Measurements from ENCODE around the gene DLG2.
"Not testable (repeated sequence)": the region's sequence is repeated elsewhere in the genome, so short reads cannot be mapped to it uniquely, and the experiment has no call there.

DLG2 gene

DNA sequence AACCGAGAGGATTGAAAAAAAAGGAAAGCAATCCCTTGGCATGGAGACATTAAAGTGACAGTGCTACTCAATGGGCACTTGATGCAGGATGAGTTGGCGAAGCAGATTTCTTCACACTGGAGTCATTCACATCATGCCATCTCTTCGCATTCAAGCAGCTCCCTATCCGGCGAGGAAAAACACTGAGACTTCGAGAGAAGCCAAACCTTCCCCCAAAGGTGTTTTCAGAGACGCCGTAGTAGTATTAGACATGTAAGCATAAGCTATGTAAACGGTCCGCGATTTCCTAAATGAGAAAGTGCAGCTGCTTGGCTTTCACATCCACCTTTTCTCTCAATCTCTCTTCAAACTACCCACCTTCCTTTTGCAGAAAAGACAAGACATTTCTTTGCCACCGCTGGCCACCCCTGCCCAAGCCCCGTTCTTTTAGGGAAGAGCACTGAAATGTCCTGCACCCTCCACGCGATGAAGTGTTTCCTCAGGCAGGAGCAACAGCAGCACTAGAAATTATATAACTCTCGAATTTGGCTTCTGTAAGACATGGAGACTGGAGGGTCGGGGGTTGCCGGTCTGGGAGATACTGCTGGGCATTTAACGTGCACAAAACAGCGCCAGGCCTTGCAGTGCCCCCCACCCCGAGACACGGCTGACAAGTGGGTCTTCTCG is at the start of gene DLG2:
Gene DLG2, minus strand, starts transcription at position 13 of the 666 bp plus-strand sequence.
- ATAC-seq (ENCODE audit: low read depth) (no peak), DNase-seq (ENCODE audit: low spot score in 2 of 2) (peak in 1 of 2 donors; percentile 3)
- H3K27me3 Mint-ChIP-seq, result no peaks in the 10 kb centered on the region
- peaks cover 2% of the 10 kb centered on the region for H3K36me3 Mint-ChIP-seq
- H3K27ac Mint-ChIP-seq, result peak within 1 kb of the TSS; percentile 88
- peaks cover 22% of the 10 kb centered on the region for H3K4me1 Mint-ChIP-seq
- H3K9me3 Mint-ChIP-seq, result no peaks in the 10 kb centered on the region
- peak within 1 kb of the TSS; percentile 96 for H3K4me3 Mint-ChIP-seq

DNA sequence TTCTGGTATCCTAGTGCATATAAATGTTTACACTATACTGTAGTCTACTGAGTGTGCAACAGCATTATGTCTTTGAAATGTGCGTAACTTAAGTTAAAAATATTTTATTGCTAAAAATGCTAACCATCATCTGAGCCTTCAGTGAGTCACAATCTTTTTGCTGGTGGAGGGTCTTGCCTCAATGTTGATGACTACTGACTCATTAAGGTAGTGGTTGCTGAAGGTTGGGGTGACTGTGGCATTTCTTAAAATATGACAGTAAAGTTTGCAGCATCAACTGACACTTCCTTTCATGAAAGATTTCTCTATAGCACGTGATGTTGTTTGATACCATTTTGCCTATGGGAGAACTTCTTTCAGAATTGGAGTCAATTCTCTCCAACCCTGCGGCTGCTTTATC is 46.2 kb upstream of the DLG2 start:
- H3K27me3 Mint-ChIP-seq, result no peaks in the 10 kb centered on the region
- H3K36me3 Mint-ChIP-seq, result no peaks in the 10 kb centered on the region
- H3K9me3 Mint-ChIP-seq, result no peaks in the 10 kb centered on the region
- no peaks in the 10 kb centered on the region for H3K4me1 Mint-ChIP-seq
- no peak overlapping the region for H3K4me3 Mint-ChIP-seq
- ATAC-seq (ENCODE audit: low read depth) (no peak), DNase-seq (ENCODE audit: low spot score in 2 of 2) (no peak)
- H3K27ac Mint-ChIP-seq, result no peak overlapping the region

DNA sequence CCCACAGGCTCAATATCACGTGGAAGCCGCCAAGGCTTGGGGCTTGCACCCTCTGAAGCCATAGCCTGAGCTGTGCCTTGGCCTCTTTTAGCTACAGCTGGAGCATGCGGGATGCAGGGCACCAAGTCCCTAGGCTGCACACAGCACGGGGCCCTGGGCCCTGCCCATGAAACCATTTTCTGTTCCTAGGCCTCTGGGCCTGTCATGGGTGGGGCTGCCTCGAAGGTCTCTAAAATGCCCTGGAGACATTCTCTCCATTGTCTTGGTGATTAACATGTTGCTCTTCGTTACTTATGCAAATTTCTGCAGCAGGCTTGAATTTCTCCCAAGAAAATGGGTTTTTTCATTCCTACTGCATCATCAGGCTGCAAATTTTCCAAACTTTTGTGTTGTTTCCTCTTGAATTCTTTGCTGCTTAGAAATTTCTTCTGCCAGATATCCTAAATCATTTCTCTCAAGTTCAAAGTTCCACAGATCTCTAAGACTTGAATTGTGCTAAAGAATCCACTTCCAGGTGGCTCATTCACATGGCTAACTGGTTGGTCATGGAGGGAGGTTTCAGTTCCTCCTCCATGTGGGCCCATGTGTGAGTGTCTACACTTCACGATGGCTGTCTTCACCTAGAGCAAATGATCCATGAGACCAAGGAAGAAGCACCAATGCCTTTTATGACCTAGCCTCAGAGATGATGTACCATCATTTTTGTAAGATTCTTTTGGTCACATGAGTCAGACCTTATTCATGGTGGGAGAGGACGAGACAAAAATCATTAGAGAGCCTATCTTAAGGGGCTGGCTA is 45.2 kb upstream of the DLG2 start:
- Mint-ChIP-seq H3K9me3 (no peaks in the 10 kb centered on the region), H3K4me1 (no peaks in the 10 kb centered on the region), H3K27ac (no peak overlapping the region), H3K27me3 (no peaks in the 10 kb centered on the region), H3K36me3 (no peaks in the 10 kb centered on the region), H3K4me3 (no peak overlapping the region)
- ATAC-seq (ENCODE audit: low read depth) (peak; percentile 52), DNase-seq (ENCODE audit: low spot score in 2 of 2) (no peak)

DNA sequence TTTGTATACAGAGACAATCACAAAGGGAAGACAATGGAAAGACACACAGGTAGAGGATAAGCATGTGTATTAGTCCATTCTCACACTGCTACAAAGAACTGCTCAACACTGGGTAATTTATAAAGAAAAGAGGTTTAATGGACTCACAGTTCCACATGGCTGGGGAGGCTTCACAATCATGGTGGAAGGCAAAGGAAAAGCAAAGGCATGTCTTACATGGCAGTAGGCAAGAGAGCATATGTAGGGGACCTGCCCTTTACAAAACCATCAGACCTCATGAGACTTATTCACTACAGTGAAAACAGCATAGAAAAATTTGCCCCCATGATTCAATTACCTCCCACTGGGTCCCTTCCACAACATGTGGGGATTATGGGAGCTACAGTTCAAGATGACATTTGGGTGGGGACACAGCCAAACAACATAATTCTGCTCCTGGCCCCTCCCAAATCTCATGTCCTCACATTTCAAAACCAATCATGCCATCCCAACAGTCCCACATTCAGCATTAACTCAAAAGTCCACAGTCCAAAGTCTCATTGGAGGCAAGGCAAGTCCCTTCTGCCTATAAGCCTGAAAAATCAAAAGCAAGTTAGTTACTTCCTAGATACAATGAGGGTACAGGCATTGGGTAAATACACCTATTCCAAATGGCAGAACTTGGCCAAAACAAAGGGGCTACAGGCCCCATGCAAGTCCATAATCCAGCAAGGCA is 44.0 kb upstream of the DLG2 start:
- H3K4me1 Mint-ChIP-seq; H3K27ac Mint-ChIP-seq; H3K36me3 Mint-ChIP-seq; DNase-seq (ENCODE audit: low spot score in 2 of 2); H3K9me3 Mint-ChIP-seq; H3K27me3 Mint-ChIP-seq; H3K4me3 Mint-ChIP-seq; ATAC-seq (ENCODE audit: low read depth): not testable (repeated sequence)

DNA sequence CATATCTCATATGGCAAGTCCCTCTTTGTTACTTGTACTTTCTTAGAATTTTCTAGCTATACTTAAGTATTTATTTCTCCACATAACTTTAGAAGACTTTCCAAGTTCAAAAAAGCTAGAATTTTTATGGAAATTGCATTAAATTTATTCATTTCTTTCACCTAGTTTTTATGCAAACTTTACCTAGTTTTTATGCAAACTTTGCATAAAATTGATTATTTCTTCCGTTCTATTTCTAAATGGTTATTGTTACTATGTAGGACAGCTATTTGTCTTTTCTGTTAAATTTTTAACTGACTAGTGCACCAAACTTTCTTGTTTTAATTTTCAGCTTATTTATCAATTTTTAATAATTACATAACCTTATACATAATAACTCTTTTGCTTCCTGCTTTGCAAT is 41.0 kb upstream of the DLG2 start:
- peaks cover 8% of the 10 kb centered on the region for H3K4me1 Mint-ChIP-seq
- no peaks in the 10 kb centered on the region for H3K9me3 Mint-ChIP-seq
- peaks cover 7% of the 10 kb centered on the region for H3K36me3 Mint-ChIP-seq
- H3K27ac Mint-ChIP-seq, result no peak overlapping the region
- H3K27me3 Mint-ChIP-seq, result no peaks in the 10 kb centered on the region
- H3K4me3 Mint-ChIP-seq, result no peak overlapping the region
- no peak for ATAC-seq (ENCODE audit: low read depth)
- no peak for DNase-seq (ENCODE audit: low spot score in 2 of 2)

DNA sequence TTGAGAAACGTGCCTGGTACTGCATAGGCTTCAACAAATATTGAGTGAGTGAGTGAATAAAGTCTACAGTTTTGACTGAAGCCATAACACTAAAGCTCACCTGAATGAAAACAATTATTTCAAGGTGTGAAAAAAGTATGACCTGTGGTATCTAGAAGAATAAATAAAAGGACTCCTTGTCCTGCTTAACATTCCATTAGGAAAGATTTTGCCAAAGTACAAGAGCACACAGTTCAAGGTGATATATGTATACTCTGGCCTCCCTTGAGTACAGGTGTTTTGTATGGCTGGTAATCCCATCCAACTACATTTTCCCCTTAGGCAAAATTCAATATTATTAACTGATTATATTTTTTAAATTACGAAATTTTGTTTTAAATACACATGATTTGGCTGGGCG is 39.5 kb upstream of the DLG2 start:
- peaks cover 11% of the 10 kb centered on the region for H3K36me3 Mint-ChIP-seq
- no peaks in the 10 kb centered on the region for H3K27me3 Mint-ChIP-seq
- no peak for DNase-seq (ENCODE audit: low spot score in 2 of 2)
- no peaks in the 10 kb centered on the region for H3K9me3 Mint-ChIP-seq
- ATAC-seq (ENCODE audit: low read depth), result no peak
- peaks cover 13% of the 10 kb centered on the region for H3K4me1 Mint-ChIP-seq
- H3K27ac Mint-ChIP-seq, result no peak overlapping the region
- H3K4me3 Mint-ChIP-seq, result no peak overlapping the region

DNA sequence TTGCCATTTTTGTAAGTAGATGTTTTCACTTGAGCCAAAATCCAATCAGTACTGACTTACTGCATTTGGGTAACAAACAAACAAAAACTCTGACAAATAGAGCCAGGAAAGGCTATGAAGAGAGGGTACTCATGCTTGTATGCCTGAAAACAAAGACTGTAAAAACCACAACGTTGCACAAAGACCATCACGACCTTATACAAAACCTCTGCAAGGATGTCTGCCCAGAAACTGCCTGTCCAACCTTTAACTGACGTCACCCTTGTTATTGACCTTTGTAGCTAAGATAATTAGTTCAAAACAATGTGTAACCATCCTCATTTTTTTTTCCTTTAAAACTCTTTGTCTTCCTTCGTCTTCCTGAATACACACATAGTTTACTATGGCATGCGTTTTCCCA is 38.6 kb upstream of the DLG2 start:
- ATAC-seq (ENCODE audit: low read depth) (no peak), DNase-seq (ENCODE audit: low spot score in 2 of 2) (no peak)
- H3K36me3 Mint-ChIP-seq, result peaks cover 13% of the 10 kb centered on the region
- H3K27me3 Mint-ChIP-seq, result no peaks in the 10 kb centered on the region
- peak overlapping the region; percentile 14 for H3K4me3 Mint-ChIP-seq
- H3K9me3 Mint-ChIP-seq, result no peaks in the 10 kb centered on the region
- peak overlapping the region; percentile 94 for H3K27ac Mint-ChIP-seq
- H3K4me1 Mint-ChIP-seq, result peaks cover 14% of the 10 kb centered on the region

DNA sequence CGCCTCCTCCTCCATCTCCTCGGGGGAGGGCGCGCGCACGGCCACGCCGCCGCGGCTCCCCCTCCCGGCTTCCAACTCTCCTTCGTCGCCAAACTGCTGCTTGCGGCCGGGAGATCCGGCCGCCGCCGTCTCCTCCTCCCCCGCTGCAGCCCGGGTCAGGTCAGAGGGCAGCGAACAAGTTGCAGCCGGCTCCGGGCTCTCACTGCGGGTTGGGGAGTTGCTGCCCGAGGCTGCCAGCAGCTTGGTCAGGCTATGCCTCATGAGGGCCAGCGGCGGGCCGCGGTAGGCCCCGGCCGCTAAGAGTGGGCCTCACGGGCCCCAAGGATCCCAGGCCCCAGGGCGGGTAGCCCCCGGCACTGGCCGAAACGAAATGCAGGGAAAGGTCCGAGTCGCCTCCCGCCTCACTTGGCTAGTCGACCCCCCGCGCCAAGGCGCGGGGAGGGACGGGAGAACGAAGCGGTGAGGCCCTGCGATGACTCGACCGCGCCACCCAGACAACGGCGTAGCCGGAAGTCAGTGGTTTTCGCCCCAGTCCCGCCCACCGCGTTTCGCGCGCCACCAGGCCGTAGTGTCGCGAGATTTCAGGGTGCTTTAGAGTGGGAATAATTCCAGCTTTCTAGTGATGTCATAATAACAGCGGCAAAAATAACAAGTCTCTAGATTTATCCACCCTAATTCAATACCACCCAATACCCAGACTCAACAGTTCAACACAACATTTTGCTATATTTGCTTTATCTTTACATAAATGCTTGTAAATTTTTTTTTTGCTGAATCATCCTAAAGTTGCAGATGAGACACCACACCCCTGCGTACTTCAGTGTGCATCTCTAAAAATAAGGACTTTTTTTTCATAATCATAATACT is 37.7 kb upstream of the DLG2 start, which contains the start of gene CREBZF:
Gene CREBZF, minus strand, starts transcription at position 515 of the 867 bp plus-strand sequence. Its CDS starts 254 bp downstream, at position 261.
- Mint-ChIP-seq H3K27me3 (no peaks in the 10 kb centered on the region), H3K27ac (peak within 1 kb of the TSS; percentile 94), H3K36me3 (peaks cover 17% of the 10 kb centered on the region), H3K9me3 (no peaks in the 10 kb centered on the region), H3K4me3 (peak within 1 kb of the TSS; percentile 93), H3K4me1 (peaks cover 19% of the 10 kb centered on the region)
- ATAC-seq (ENCODE audit: low read depth) (peak; percentile 82), DNase-seq (ENCODE audit: low spot score in 2 of 2) (peak; percentile 92 to 95)

DNA sequence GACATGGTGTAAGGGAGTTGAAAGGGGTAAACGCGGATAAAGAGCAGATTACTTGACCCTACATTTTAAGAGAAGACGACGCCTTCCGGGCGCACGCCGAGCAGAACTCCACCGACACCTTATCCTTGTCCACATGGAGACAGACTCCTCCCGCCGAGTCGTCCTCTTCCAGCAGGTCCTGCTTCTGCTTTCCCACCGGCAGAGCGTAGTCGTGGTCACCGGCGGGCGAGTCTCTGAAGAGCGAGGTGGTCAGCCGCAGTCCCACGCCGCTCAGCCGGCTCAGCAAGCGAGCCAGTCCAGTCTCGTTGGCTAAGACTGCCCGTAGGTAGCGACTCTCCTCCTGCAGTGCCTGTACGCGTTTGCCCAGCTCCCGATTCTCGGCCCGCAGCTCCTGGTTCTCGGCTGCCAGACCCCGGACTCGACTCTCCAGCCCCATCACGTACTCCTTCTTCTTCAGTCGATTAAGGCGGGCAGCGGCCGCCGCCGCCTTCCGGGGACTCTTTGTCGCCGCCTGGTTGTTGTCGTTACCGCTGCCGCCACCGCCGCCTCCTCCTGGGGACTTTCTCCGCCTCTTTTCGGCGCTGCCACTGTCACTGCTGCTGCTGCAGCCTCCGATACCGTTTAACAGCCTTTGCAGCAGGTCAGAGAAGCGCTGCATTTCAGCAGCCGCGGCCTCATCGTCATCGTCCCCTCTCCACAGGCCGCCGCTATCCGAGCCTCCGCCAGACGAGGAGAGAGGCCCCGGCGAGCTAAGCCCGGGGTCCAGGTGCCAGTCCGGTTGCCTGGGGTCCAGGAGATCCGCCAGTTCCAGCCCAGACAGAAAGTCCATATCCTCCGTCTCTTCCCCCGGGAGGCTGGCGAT is 36.8 kb upstream of the DLG2 start:
- peak; percentile 80 to 88 for DNase-seq (ENCODE audit: low spot score in 2 of 2)
- Mint-ChIP-seq H3K9me3 (no peaks in the 10 kb centered on the region), H3K27me3 (no peaks in the 10 kb centered on the region)

DNA sequence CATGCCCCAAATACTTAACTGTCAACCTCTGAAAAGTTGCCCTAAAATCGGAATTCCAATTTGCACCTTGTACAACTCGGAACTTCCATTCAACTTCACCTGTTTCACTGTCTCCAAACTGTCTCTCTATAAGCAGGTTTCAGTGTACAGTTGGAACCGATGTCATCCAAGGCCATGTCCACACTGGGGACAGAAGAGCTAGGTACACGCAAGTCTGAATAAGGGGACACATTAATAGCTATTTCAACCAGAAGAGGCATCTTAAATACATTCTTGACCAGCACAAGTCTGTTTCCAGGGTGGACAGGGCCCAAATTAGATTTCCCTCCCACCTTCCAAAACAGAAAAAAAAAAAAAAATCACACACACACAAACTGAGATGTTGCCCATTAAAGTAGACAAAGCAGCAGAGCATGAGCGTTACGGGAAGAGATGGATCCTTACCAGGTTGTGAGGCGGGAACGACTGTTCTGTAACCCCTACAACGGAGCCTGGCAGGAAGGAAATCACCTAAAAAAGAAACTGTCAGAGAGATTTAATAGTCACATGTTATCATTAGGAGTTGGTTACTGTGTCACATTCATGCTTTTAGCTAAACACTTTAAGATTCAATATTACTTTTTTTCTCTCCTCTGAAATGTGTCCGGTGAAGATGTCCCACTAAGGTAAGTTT is 36.1 kb upstream of the DLG2 start:
- peaks cover 20% of the 10 kb centered on the region for H3K4me1 Mint-ChIP-seq
- H3K36me3 Mint-ChIP-seq, result peaks cover 18% of the 10 kb centered on the region

More for the DNA sequence above, 36.8 kb upstream of the DLG2 start:
- H3K36me3 Mint-ChIP-seq, result peaks cover 18% of the 10 kb centered on the region
- peak overlapping the region; percentile 94 for H3K27ac Mint-ChIP-seq
- peak overlapping the region; percentile 93 for H3K4me3 Mint-ChIP-seq
- H3K4me1 Mint-ChIP-seq, result peaks cover 20% of the 10 kb centered on the region
- peak; percentile 78 for ATAC-seq (ENCODE audit: low read depth)

DNA sequence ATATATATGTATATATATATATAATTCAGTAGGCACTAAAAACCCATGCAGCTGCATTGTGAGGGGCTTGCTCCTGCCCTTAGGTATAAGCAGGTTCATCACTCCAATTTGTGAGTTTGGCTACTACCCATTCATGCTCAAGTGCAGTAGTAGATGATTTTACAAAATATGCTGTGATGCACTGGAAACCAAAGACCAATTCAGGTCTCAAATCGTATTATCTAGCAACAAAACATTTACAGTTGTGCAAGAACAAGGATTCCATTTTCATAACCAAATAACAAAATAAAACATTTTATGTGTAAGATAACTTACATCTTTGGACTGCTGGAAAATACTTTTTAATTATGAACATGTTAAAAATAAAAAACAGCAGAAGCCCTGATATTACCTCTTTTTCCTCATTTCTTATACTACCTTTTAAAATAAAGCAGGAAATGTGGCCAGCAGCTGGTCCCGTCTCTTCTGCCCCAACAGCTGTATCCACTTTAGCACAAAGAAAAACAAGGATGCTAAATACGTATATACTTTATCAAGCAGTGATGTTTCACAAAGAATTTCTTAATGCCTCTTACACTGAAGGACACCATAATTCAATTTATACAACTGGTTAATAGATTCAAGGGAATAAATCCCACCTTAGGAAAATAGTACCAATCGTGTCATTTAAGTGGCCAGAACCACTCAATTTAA is 35.0 kb upstream of the DLG2 start:
- H3K27ac Mint-ChIP-seq, result no peak overlapping the region

More for the DNA sequence above, 36.1 kb upstream of the DLG2 start:
- no peak for DNase-seq (ENCODE audit: low spot score in 2 of 2)
- Mint-ChIP-seq H3K27ac (peak overlapping the region; percentile 94), H3K4me3 (peak overlapping the region; percentile 93), H3K27me3 (no peaks in the 10 kb centered on the region), H3K9me3 (no peaks in the 10 kb centered on the region)
- ATAC-seq (ENCODE audit: low read depth), result no peak

DNA sequence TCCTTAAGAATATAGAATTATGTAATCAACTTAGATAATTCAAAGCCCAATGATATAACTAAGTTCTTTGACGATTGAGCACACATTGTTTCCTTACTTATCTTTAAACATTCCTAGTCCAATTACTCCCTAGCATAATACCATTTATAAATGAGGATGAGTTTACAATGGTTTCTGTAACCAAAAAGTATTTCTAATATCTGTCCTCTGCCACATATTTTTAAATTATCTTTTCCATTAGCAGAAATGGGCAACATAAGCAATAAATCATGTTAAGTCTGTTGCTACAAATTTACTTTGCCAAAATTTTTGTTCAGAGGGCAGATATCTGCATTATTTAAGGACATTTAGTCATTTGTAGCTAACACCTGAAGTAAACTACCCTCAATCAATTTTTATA is 31.0 kb upstream of the DLG2 start:
- peaks cover 16% of the 10 kb centered on the region for H3K4me1 Mint-ChIP-seq
- H3K9me3 Mint-ChIP-seq, result no peaks in the 10 kb centered on the region

More for the DNA sequence above, 35.0 kb upstream of the DLG2 start:
- ATAC-seq (ENCODE audit: low read depth) (no peak), DNase-seq (ENCODE audit: low spot score in 2 of 2) (no peak)
- H3K36me3 Mint-ChIP-seq, result peaks cover 18% of the 10 kb centered on the region
- no peaks in the 10 kb centered on the region for H3K9me3 Mint-ChIP-seq
- H3K4me1 Mint-ChIP-seq, result peaks cover 20% of the 10 kb centered on the region
- H3K27me3 Mint-ChIP-seq, result no peaks in the 10 kb centered on the region
- H3K4me3 Mint-ChIP-seq, result peak overlapping the region; percentile 29

More for the DNA sequence above, 31.0 kb upstream of the DLG2 start:
- DNase-seq (ENCODE audit: low spot score in 2 of 2) (no peak), ATAC-seq (ENCODE audit: low read depth) (no peak)
- Mint-ChIP-seq H3K27ac (no peak overlapping the region), H3K4me3 (no peak overlapping the region), H3K36me3 (peaks cover 12% of the 10 kb centered on the region), H3K27me3 (no peaks in the 10 kb centered on the region)

Measured in memory B cell (primary cell).